Spleen (tissue), 7 donors: ENCODE measurements around the gene RBMX.

Experiments used
- CTCF ChIP-seq, 11 experiments: fragments of 200-600 bp in 7 of 11; fragments of 450-650 bp in 4 of 11; sonication (generic) in 4 of 11; IDR thresholded peaks in 8 of 11; conservative IDR thresholded peaks in 3 of 11; 1 replicate in 7 of 11; 2 replicates in 4 of 11; pipeline versions ENCODE4 v1.4.0 to v1.8.0; 2016 to 2021; ENCODE audit warnings: antibody characterized with exemption in 11 of 11, inconsistent platforms in 4 of 11, mild to moderate bottlenecking in 1 of 11
- POLR2AphosphoS5 ChIP-seq, 3 donors: sonication (generic); formaldehyde crosslinking; IDR thresholded peaks; one replicate each; pipeline ENCODE4 v1.5.1; 2017; ENCODE audit warnings: antibody characterized with exemption in 3 of 3
- donor health status: DM: no; HTN: no; CAD: no; lungs with moderate emphysema.
- donor health status: DM: no; HTN: no; CAD: no.
- donor health status: DM: no; HTN: no; CAD: no.

- TF ChIP-seq POLR2AphosphoS5 (IDR thresholded peaks at IDR 0.05), result no peak
- TF ChIP-seq CTCF (IDR thresholded peaks at IDR 0.05 in 8 of 11, conservative IDR thresholded peaks at IDR 0.05 in 3 of 11), result no peak
Measured at GRCh38 chrX:136879001-136879687, 1.4 kb downstream of the RBMX start.
